ENCODE data around the gene MYO1B.
"Not testable (repeated sequence)": the region's sequence is repeated elsewhere in the genome, so short reads cannot be mapped to it uniquely, and the experiment has no call there.

The MYO1B gene

GRCh38 chr2:191441496-191442214, 196.5 kb downstream of the MYO1B start:
- in situ Hi-C loops (cut with MboI; ENCODE audit: low sequenced_read_pairs): no loop called here

- in situ Hi-C loops (cut with MboI; ENCODE audit: low sequenced_read_pairs): no loop called here
Observed at GRCh38 chr2:191443446-191443845, 198.2 kb downstream of the MYO1B start.

GRCh38 chr2:191446910-191447309, 201.7 kb downstream of the MYO1B start:
- in situ Hi-C loops (cut with MboI; ENCODE audit: low sequenced_read_pairs): no loop called here

GRCh38 chr2:191451116-191451515, 205.9 kb downstream of the MYO1B start:
- in situ Hi-C loops (cut with MboI; ENCODE audit: low sequenced_read_pairs): no loop called here

- in situ Hi-C loops (cut with MboI; ENCODE audit: low sequenced_read_pairs): no loop called here
Observed at GRCh38 chr2:191452065-191452464, 206.9 kb downstream of the MYO1B start.

GRCh38 chr2:191453761-191454160, 208.6 kb downstream of the MYO1B start:
- in situ Hi-C loops (cut with MboI; ENCODE audit: low sequenced_read_pairs): no loop called here

GRCh38 chr2:191456506-191456905, 211.3 kb downstream of the MYO1B start:
- in situ Hi-C loops (cut with MboI; ENCODE audit: low sequenced_read_pairs): not testable (repeated sequence)

GRCh38 chr2:191459158-191459557, 214.0 kb downstream of the MYO1B start:
- in situ Hi-C loops (cut with MboI; ENCODE audit: low sequenced_read_pairs): no loop called here

- in situ Hi-C loops (cut with MboI; ENCODE audit: low sequenced_read_pairs): no loop called here
Observed at GRCh38 chr2:191462370-191462769, 217.2 kb downstream of the MYO1B start.

GRCh38 chr2:191463790-191464189, 218.6 kb downstream of the MYO1B start:
- in situ Hi-C loops (cut with MboI; ENCODE audit: low sequenced_read_pairs): no loop called here

- in situ Hi-C loops (cut with MboI; ENCODE audit: low sequenced_read_pairs): no loop called here
Observed at GRCh38 chr2:191465766-191466420, 220.7 kb downstream of the MYO1B start.

GRCh38 chr2:191467113-191467512, 221.9 kb downstream of the MYO1B start:
- in situ Hi-C loops (cut with MboI; ENCODE audit: low sequenced_read_pairs): no loop called here

GRCh38 chr2:191470306-191470705, 225.1 kb downstream of the MYO1B start:
- in situ Hi-C loops (cut with MboI; ENCODE audit: low sequenced_read_pairs): no loop called here

- in situ Hi-C loops (cut with MboI; ENCODE audit: low sequenced_read_pairs): no loop called here
Observed at GRCh38 chr2:191474464-191474863, 229.3 kb downstream of the MYO1B start.
